ENCODE results near the gene HTRA1. TPM values are rescaled to one million over a fixed set of nuclear protein-coding genes. Genes with fewer than 3 reads are reported as not detected.

The HTRA1 gene
- polyA plus RNA-seq, 1 of the 3 experiments (the other 2 are of a cell fraction) = 291 TPM

DNA sequence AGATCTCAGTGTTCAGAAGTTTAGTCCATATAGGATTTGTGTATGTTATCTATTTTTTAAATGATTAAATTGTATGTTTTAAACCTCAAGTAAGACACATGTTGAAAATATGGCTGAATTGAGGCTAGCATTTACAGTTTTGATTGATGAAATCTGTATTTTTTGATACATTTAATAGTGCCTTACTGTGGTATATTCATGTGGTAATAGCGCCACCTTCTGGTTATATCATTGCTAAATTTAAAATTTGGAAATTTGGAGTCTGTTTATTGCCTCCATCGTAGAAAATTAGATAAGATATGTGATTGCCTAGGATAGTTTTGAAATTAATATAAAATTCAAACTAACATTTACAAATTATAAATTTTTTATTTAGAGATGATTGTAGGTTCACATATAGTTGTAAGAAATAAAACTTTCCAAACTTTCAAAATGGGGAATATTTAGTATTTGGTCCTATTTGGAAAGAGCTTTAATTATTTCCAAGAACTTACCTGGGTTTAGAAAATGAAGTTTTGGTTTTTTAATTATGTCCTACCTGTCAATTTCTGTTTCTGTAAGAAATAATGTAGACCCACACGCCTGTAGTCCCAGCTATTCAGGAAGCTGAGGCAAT, 26.0 kb upstream of the HTRA1 start:
- H3K4me3 ChIP-seq (ENCODE audit: low read depth in 2 of 2, low read length in 1 of 2) = no peak overlapping the region; a peak in 1 of 4 replicates
- H3K27me3 ChIP-seq (ENCODE audit: insufficient read depth) = no peaks in the 10 kb centered on the region
- no peak overlapping the region for H3K27ac ChIP-seq (ENCODE audit: low read depth in 2 of 2, low read length in 1 of 2)
- CTCF ChIA-PET = interaction anchor here (0.6 to 4.3 kb wide), 70 partner anchors 8 to 405 kb away, joined by 3 to 139 read pairs (median 4); partner anchors contain the start of gene PLEKHA1
- no peak overlapping the region for H3K9ac ChIP-seq
- no peaks in the 10 kb centered on the region for H3K79me2 ChIP-seq (ENCODE audit: insufficient read depth)
- no peaks in the 10 kb centered on the region for H4K20me1 ChIP-seq (ENCODE audit: insufficient read depth)
- peaks cover 2% of the 10 kb centered on the region for H3F3A ChIP-seq (replicated peaks; ENCODE audit: insufficient read depth)
- no peaks in the 10 kb centered on the region for H3K9me2 ChIP-seq
- no peaks in the 10 kb centered on the region for H3K9me3 ChIP-seq
- peaks cover 5 to 8% of the 10 kb centered on the region in 2 experiments for H3K36me3 ChIP-seq (replicated peaks in 1 of 2; ENCODE audit: control insufficient read depth in 1 of 2, insufficient read depth in 2 of 2, low read length in 1 of 2)
- TF ChIP-seq, protein P1, sequence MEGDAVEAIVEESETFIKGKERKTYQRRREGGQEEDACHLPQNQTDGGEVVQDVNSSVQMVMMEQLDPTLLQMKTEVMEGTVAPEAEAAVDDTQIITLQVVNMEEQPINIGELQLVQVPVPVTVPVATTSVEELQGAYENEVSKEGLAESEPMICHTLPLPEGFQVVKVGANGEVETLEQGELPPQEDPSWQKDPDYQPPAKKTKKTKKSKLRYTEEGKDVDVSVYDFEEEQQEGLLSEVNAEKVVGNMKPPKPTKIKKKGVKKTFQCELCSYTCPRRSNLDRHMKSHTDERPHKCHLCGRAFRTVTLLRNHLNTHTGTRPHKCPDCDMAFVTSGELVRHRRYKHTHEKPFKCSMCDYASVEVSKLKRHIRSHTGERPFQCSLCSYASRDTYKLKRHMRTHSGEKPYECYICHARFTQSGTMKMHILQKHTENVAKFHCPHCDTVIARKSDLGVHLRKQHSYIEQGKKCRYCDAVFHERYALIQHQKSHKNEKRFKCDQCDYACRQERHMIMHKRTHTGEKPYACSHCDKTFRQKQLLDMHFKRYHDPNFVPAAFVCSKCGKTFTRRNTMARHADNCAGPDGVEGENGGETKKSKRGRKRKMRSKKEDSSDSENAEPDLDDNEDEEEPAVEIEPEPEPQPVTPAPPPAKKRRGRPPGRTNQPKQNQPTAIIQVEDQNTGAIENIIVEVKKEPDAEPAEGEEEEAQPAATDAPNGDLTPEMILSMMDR (IDR thresholded peaks at IDR 0.05) = peak; percentile 79
- peak; percentile 85 for TF ChIP-seq RAD21 (IDR thresholded peaks at IDR 0.05; ENCODE audit: low read length)
- TF ChIP-seq, protein P2, sequence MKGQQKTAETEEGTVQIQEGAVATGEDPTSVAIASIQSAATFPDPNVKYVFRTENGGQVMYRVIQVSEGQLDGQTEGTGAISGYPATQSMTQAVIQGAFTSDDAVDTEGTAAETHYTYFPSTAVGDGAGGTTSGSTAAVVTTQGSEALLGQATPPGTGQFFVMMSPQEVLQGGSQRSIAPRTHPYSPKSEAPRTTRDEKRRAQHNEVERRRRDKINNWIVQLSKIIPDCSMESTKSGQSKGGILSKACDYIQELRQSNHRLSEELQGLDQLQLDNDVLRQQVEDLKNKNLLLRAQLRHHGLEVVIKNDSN (IDR thresholded peaks at IDR 0.05; ENCODE audit: borderline replicate concordance, low read depth) = no peak
- TF ChIP-seq SMC3 (IDR thresholded peaks at IDR 0.05; ENCODE audit: low read depth, low read length) = peak; percentile 74
- no peaks in the 10 kb centered on the region for H3K4me1 ChIP-seq (ENCODE audit: control insufficient read depth in 1 of 2, insufficient read depth in 2 of 2, low read depth in 1 of 2, low read length in 1 of 2)
- POLR2A ChIA-PET = no interaction called here
- H3K4me2 ChIP-seq = no peak overlapping the region
- WGBS (ENCODE audit: low lambda C conversion rate) = 30% methylated on average over 3 of the region's 3 CpGs
- peak; percentile 47 for DNase-seq
- no peak overlapping the region for H2AFZ ChIP-seq (ENCODE audit: low read depth)

DNA sequence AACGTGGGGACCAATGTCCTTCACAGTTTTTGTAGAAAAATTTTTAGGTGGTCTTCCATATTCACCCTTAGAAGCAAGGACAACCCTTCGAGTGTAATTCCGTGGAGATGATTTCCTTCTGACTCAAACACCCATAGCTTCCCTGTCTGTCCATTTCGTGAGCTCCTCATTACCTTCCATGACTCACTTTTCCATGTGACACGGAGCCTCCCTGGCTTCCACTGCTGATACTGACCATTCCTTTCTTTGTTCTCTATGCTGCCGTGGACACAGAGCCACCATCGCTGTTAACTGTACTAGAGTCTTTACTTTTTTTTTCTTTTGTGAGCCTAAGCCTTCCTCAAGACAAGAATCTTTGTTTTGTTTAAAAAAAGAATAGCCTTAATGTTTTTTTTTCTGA, 19.4 kb upstream of the HTRA1 start:
- no peak for DNase-seq
- H3K36me3 ChIP-seq (replicated peaks in 1 of 2; ENCODE audit: control insufficient read depth in 1 of 2, insufficient read depth in 2 of 2, low read length in 1 of 2) = no peaks in the 10 kb centered on the region
- peak; percentile 40; the same call in 1 of the 2 replicates for TF ChIP-seq FOSL2 (IDR thresholded peaks at IDR 0.05; ENCODE audit: borderline replicate concordance, low read depth)
- no peak for TF ChIP-seq RFX5 (IDR thresholded peaks at IDR 0.05; ENCODE audit: low read length)
- no peaks in the 10 kb centered on the region for H3K4me1 ChIP-seq (ENCODE audit: control insufficient read depth in 1 of 2, insufficient read depth in 2 of 2, low read depth in 1 of 2, low read length in 1 of 2)
- H3F3A ChIP-seq (replicated peaks; ENCODE audit: insufficient read depth) = peaks cover 6% of the 10 kb centered on the region
- peaks cover 6% of the 10 kb centered on the region; the same call in 1 of the 2 replicates for H3K9me3 ChIP-seq
- H3K4me3 ChIP-seq (ENCODE audit: low read depth in 2 of 2, low read length in 1 of 2) = no peak overlapping the region
- H3K27me3 ChIP-seq (ENCODE audit: insufficient read depth) = no peaks in the 10 kb centered on the region
- H4K20me1 ChIP-seq (ENCODE audit: insufficient read depth) = no peaks in the 10 kb centered on the region
- POLR2A ChIA-PET = no interaction called here
- CTCF ChIA-PET = interaction anchor here (0.8 to 1.9 kb wide), 2 partner anchors 124 to 143 kb away, joined by 3 to 6 read pairs; no protein-coding TSS in a partner anchor
- H3K4me2 ChIP-seq = no peak overlapping the region
- 0 out of 2 replicates have a peak overlapping the region, but pooled peaks have one; percentile 1 for H3K9ac ChIP-seq
- no peaks in the 10 kb centered on the region for H3K9me2 ChIP-seq
- H3K27ac ChIP-seq (ENCODE audit: low read depth in 2 of 2, low read length in 1 of 2) = peak overlapping the region in 1 of 2 experiments; percentile 22; a peak in 1 of 4 replicates
- peak overlapping the region; percentile 69; the same call in 1 of the 2 replicates for H2AFZ ChIP-seq (ENCODE audit: low read depth)
- H3K79me2 ChIP-seq (ENCODE audit: insufficient read depth) = no peaks in the 10 kb centered on the region
- 38% methylated on average over 7 of the region's 7 CpGs for WGBS (ENCODE audit: low lambda C conversion rate)

DNA sequence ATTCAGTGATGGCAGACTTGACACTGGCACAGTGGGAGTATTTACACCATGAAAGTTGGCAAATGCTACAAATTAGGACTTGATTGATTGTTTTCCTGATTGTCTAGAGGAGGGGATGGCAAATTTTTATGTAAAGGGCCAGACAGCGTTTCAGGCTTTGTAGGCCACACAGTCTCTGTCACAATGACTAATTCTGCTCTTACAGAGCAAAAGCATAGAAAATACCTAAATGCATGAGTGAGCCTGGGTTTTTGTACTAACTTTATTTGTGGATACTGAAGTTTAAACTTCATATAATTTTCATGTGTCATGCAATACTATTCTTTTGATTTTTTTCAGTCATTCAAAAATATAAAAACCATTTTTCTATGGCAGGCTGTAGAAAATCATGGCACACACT, 15.9 kb upstream of the HTRA1 start:
- H3K36me3 ChIP-seq (replicated peaks in 1 of 2; ENCODE audit: control insufficient read depth in 1 of 2, insufficient read depth in 2 of 2, low read length in 1 of 2) = no peaks in the 10 kb centered on the region
- no peak overlapping the region for H3K4me2 ChIP-seq
- H4K20me1 ChIP-seq (ENCODE audit: insufficient read depth) = no peaks in the 10 kb centered on the region
- no peak for DNase-seq
- no peaks in the 10 kb centered on the region for H3K79me2 ChIP-seq (ENCODE audit: insufficient read depth)
- no peak overlapping the region for H2AFZ ChIP-seq (ENCODE audit: low read depth)
- no peak overlapping the region for H3K9ac ChIP-seq
- H3F3A ChIP-seq (replicated peaks; ENCODE audit: insufficient read depth) = peaks cover 7% of the 10 kb centered on the region
- H3K4me3 ChIP-seq (ENCODE audit: low read depth in 2 of 2, low read length in 1 of 2) = no peak overlapping the region
- no peaks in the 10 kb centered on the region for H3K9me2 ChIP-seq
- 91% methylated on average over 1 of the region's 1 CpG for WGBS (ENCODE audit: low lambda C conversion rate)
- CTCF ChIA-PET = interaction anchor here (2.4 kb wide), 1 partner anchor 146 kb away, joined by 7 read pairs; no protein-coding TSS in a partner anchor
- no peaks in the 10 kb centered on the region for H3K4me1 ChIP-seq (ENCODE audit: control insufficient read depth in 1 of 2, insufficient read depth in 2 of 2, low read depth in 1 of 2, low read length in 1 of 2)
- peaks cover 7% of the 10 kb centered on the region; the same call in 1 of the 2 replicates for H3K9me3 ChIP-seq
- no peaks in the 10 kb centered on the region for H3K27me3 ChIP-seq (ENCODE audit: insufficient read depth)
- H3K27ac ChIP-seq (ENCODE audit: low read depth in 2 of 2, low read length in 1 of 2) = no peak overlapping the region
- POLR2A ChIA-PET = no interaction called here
- TF ChIP-seq TEAD4 (IDR thresholded peaks at IDR 0.05; ENCODE audit: borderline replicate concordance, insufficient read depth) = no peak
- TF ChIP-seq JUND (IDR thresholded peaks at IDR 0.05) = no peak
- TF ChIP-seq RCOR1 (IDR thresholded peaks at IDR 0.05; ENCODE audit: low read length) = no peak
- TF ChIP-seq YY1 (IDR thresholded peaks at IDR 0.05; ENCODE audit: low read depth) = no peak
- TF ChIP-seq, protein P3, sequence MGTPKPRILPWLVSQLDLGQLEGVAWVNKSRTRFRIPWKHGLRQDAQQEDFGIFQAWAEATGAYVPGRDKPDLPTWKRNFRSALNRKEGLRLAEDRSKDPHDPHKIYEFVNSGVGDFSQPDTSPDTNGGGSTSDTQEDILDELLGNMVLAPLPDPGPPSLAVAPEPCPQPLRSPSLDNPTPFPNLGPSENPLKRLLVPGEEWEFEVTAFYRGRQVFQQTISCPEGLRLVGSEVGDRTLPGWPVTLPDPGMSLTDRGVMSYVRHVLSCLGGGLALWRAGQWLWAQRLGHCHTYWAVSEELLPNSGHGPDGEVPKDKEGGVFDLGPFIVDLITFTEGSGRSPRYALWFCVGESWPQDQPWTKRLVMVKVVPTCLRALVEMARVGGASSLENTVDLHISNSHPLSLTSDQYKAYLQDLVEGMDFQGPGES (IDR thresholded peaks at IDR 0.05; ENCODE audit: low read depth, low read length) = no peak
- TF ChIP-seq RAD21 (IDR thresholded peaks at IDR 0.05; ENCODE audit: low read length) = no peak
- TF ChIP-seq, protein P4, sequence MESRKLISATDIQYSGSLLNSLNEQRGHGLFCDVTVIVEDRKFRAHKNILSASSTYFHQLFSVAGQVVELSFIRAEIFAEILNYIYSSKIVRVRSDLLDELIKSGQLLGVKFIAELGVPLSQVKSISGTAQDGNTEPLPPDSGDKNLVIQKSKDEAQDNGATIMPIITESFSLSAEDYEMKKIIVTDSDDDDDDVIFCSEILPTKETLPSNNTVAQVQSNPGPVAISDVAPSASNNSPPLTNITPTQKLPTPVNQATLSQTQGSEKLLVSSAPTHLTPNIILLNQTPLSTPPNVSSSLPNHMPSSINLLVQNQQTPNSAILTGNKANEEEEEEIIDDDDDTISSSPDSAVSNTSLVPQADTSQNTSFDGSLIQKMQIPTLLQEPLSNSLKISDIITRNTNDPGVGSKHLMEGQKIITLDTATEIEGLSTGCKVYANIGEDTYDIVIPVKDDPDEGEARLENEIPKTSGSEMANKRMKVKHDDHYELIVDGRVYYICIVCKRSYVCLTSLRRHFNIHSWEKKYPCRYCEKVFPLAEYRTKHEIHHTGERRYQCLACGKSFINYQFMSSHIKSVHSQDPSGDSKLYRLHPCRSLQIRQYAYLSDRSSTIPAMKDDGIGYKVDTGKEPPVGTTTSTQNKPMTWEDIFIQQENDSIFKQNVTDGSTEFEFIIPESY (IDR thresholded peaks at IDR 0.05; ENCODE audit: borderline replicate concordance, low read depth) = no peak
- no peak for TF ChIP-seq NRF1 (IDR thresholded peaks at IDR 0.05; ENCODE audit: low read depth, low read length)
- no peak for TF ChIP-seq NFIC (IDR thresholded peaks at IDR 0.05; ENCODE audit: borderline replicate concordance)

All from SK-N-SH (cell line).